K562 (cell line): ENCODE results near the gene TANC1. TPM values are rescaled to one million over a fixed set of nuclear protein-coding genes. Genes with fewer than 3 reads are reported as not detected.

Experiments
- ATAC-seq: fragments of 200-7000 bp; cut with Tn5 transposase; 3 replicates; pipeline ENCODE4 v1.9.1; 2020; ENCODE audit warnings: moderate library complexity
- BruUV-seq: library from RNA; stranded (reverse); fragments of 400-500 nt; replicated peaks from 2 replicates; lab custom pipeline; 2021; lab: Mats Ljungman, UMichigan
- CTCF ChIA-PET: fragments of 300-600 bp; formaldehyde crosslinking; extraction: SDS; loops from one replicate; lab custom pipeline; 2021; ENCODE audit warnings: low intra/inter-chr PET ratio; lab: Yijun Ruan, JAX
- POLR2A ChIA-PET: fragments of 300-600, 350-650 bp; sonication (Branson Sonifier 250); formaldehyde crosslinking; extraction: SDS; loops from one replicate; lab custom pipeline; 2021; ENCODE audit warnings: antibody characterized with exemption, inconsistent platforms; lab: Yijun Ruan, JAX
- DNase-seq, 4 experiments: peaks; one replicate each; pipeline versions ENCODE4 v3.0.0 to v3.0.0-alpha.2; 2011 to 2018; ENCODE audit warnings: low spot score in 3 of 4, mixed read lengths in 3 of 4; ENCODE audit errors: extremely low read depth in 1 of 4
- FAIRE-seq: peaks from 2 replicates; lab custom pipeline; 2011; peaks lifted over from hg19 to GRCh38; lab: Jason Lieb, UNC
- H2AFZ ChIP-seq: 2 replicates; pipeline ENCODE4 v1.6.0; 2011; ENCODE audit warnings: low read depth, low read length, control low read depth, inconsistent platforms
- H3K27ac ChIP-seq: fragments of 200-600 bp; 3 replicates; pipeline ENCODE4 v1.8.0; 2011; ENCODE audit warnings: low read depth, mild to moderate bottlenecking, control low read depth, inconsistent platforms, low read length, moderate library complexity, mixed read lengths; ENCODE audit errors: extremely low read depth
- H3K27me3 ChIP-seq, 2 experiments: fragments of 300-600 bp in 1 of 2; 2 replicates in 1 of 2; 3 replicates in 1 of 2; pipeline versions ENCODE4 v1.6.0 to v1.8.0; 2011; ENCODE audit warnings: inconsistent platforms in 2 of 2, low read length in 2 of 2, mild to moderate bottlenecking in 1 of 2, mixed read lengths in 1 of 2, moderate library complexity in 1 of 2; ENCODE audit not compliant: control insufficient read depth in 2 of 2, insufficient read depth in 2 of 2
- H3K36me3 ChIP-seq: fragments of 300-600 bp; 3 replicates; pipeline ENCODE4 v1.8.0; 2011; ENCODE audit warnings: mild to moderate bottlenecking, low read length, inconsistent platforms; ENCODE audit not compliant: control insufficient read depth, insufficient read depth
- H3K4me1 ChIP-seq, 2 experiments: fragments of 200-600 bp in 1 of 2; replicated peaks in 1 of 2; 2 replicates in 1 of 2; 3 replicates in 1 of 2; pipeline versions ENCODE4 v1.5.1 to v1.8.0; 2011; ENCODE audit warnings: inconsistent platforms in 2 of 2, low read length in 2 of 2, mild to moderate bottlenecking in 1 of 2, mixed read lengths in 1 of 2, moderate library complexity in 1 of 2; ENCODE audit not compliant: control insufficient read depth in 2 of 2, insufficient read depth in 2 of 2
- H3K4me2 ChIP-seq: 2 replicates; pipeline ENCODE4 v1.6.1; 2011; ENCODE audit warnings: low read length, control low read depth, inconsistent platforms, mixed read lengths; ENCODE audit not compliant: insufficient read depth
- H3K4me3 ChIP-seq: fragments of 200-600 bp; sonication (generic), shearing (Covaris generic); 2 replicates; pipeline ENCODE4 v1.5.1; 2016; ENCODE audit warnings: control low read depth, inconsistent platforms
- H3K79me2 ChIP-seq: fragments of 200-600 bp; 3 replicates; pipeline ENCODE4 v1.8.0; 2011; ENCODE audit warnings: low read length, inconsistent platforms; ENCODE audit not compliant: control insufficient read depth, insufficient read depth
- H3K9ac ChIP-seq, 2 experiments: 2 replicates each; pipeline versions ENCODE4 v1.6.0 to v1.6.1; 2011; ENCODE audit warnings: low read depth in 2 of 2, low read length in 2 of 2, control low read depth in 1 of 2, inconsistent platforms in 1 of 2, mild to moderate bottlenecking in 1 of 2, mixed read lengths in 1 of 2; ENCODE audit not compliant: insufficient read depth in 1 of 2
- H3K9me1 ChIP-seq: one replicate; pipeline ENCODE4 v1.6.0; 2011; ENCODE audit warnings: inconsistent platforms, mild to moderate bottlenecking, low read length, moderate library complexity; ENCODE audit not compliant: control insufficient read depth, insufficient read depth
- H3K9me3 ChIP-seq: replicated peaks from 2 replicates; pipeline ENCODE4 v1.5.1; 2011; ENCODE audit warnings: low read depth, low read length, inconsistent platforms; ENCODE audit not compliant: control insufficient read depth, insufficient read depth
- H4K20me1 ChIP-seq: replicated peaks from 2 replicates; pipeline ENCODE4 v1.6.1; 2011; ENCODE audit warnings: low read length, inconsistent platforms, mixed read lengths; ENCODE audit not compliant: control insufficient read depth, insufficient read depth
- BRF1 ChIP-seq: IDR thresholded peaks from 3 replicates; pipeline ENCODE4 v1.6.1; 2011; ENCODE audit warnings: borderline replicate concordance, mild to moderate bottlenecking; ENCODE audit not compliant: insufficient read length; ENCODE audit errors: extremely low read depth
- CHD1 ChIP-seq: fragments of 200-600 bp; sonication (generic); IDR thresholded peaks from one replicate; pipeline ENCODE4 v1.6.1; 2012; ENCODE audit warnings: mild to moderate bottlenecking, moderate library complexity, low read length, inconsistent platforms
- DLX4 ChIP-seq: fragments of 250-450 bp; sonication (Bioruptor Pico); IDR thresholded peaks from 2 replicates; pipeline ENCODE4 v1.6.1; 2021; ENCODE audit warnings: mild to moderate bottlenecking
- DPF2 ChIP-seq: fragments of 450-650 bp; IDR thresholded peaks from 2 replicates; pipeline ENCODE4 v1.6.1; 2016
- GABPA ChIP-seq: fragments of 200-800 bp; sonication (Bioruptor generic); conservative IDR thresholded peaks from 2 replicates; pipeline ENCODE4 v1.6.1; 2016; ENCODE audit warnings: low read depth, missing genetic modification characterization, missing compliant biosample characterization
- MTF1 ChIP-seq: fragments of 250-450 bp; sonication (Bioruptor Pico); IDR thresholded peaks from 2 replicates; pipeline ENCODE4 v1.9.0; 2021; ENCODE audit warnings: moderate library complexity, mild to moderate bottlenecking, inconsistent platforms, borderline replicate concordance
- NCOR1 ChIP-seq: fragments of 450-650 bp; IDR thresholded peaks from 2 replicates; pipeline ENCODE4 v1.6.1; 2016; ENCODE audit warnings: mild to moderate bottlenecking, moderate library complexity
- NFIC ChIP-seq: fragments of 450-650 bp; IDR thresholded peaks from 2 replicates; pipeline ENCODE4 v1.6.1; 2017; ENCODE audit warnings: mild to moderate bottlenecking, inconsistent platforms
- SREBF1 ChIP-seq: fragments of 150-350 bp; IDR thresholded peaks from 2 replicates; pipeline ENCODE4 v1.6.1; 2014; ENCODE audit warnings: antibody characterized with exemption, low read depth, low read length, borderline replicate concordance
- TGIF2 ChIP-seq: sonication (generic); formaldehyde crosslinking; IDR thresholded peaks from 2 replicates; pipeline ENCODE4 v1.8.1; 2022; ENCODE audit warnings: mild to moderate bottlenecking, missing genetic modification reagents, moderate library complexity
- ZNF316 ChIP-seq: fragments of 450-650 bp; IDR thresholded peaks from 2 replicates; pipeline ENCODE4 v1.6.1; 2016
- ZNF778 ChIP-seq: fragments of 450-650 bp; formaldehyde crosslinking; IDR thresholded peaks from 2 replicates; pipeline ENCODE4 v1.4.0; 2020; ENCODE audit warnings: mild to moderate bottlenecking, moderate library complexity
- WGBS: fragments of 100-300 bp; shearing (Covaris generic); methylation state at CpG from one replicate; pipeline ENCODE4 v1.1.6; 2016; ENCODE audit warnings: low coverage, mixed read lengths; ENCODE audit not compliant: insufficient coverage; ENCODE audit errors: missing lambda C conversion rate; 5-methylcytosine and 5-hydroxymethylcytosine counted together
- in situ Hi-C: fragments of 300-500 bp; cut with MboI; formaldehyde crosslinking; loops from 4 replicates; pipeline ENCODE4 v1.15.0; 2018; ENCODE audit warnings: inconsistent platforms, mixed read lengths
- intact Hi-C: fragments of 100-400 bp; cut with micrococcal nuclease; formaldehyde crosslinking; loops from 2 replicates; pipeline ENCODE4 v1.14.2; 2022
- polyA plus RNA-seq, 8 experiments: library from polyadenylated mRNA; depleted of rRNA in 4 of 8; stranded (reverse) in 5 of 8; unstranded in 3 of 8; fragments of >200 nt; fragmentation: Nextera tagmentation in 2 of 8; fragmentation: Illumina TruSeq in 1 of 8; extraction: Ambion mirVana in 2 of 8; extraction: Trizol in 1 of 8; gene quantifications; 2 replicates each; pipeline versions ENCODE4 v1.2.1 to v1.2.3, GENCODE V29; 2011 to 2014; ENCODE audit warnings: inconsistent platforms in 1 of 8, missing spikeins in 1 of 8
- total RNA-seq, 7 experiments: library from RNA; depleted of rRNA in 6 of 7; stranded (reverse); fragments of >200 nt in 6 of 7; fragmentation: Illumina TruSeq in 2 of 7; extraction: Trizol in 2 of 7; gene quantifications; 2 replicates each; pipeline versions ENCODE4 v1.2.1 to v1.2.3, GENCODE V29; 2011 to 2021; ENCODE audit warnings: low replicate concordance in 1 of 7

TANC1 gene
- total and polyA plus RNA-seq, 9 of the 15 experiments (the other 6 are each of a cell fraction or from before 2014, with no cell fraction given): under 0.01 to 0.20 (median 0.07) TPM; not detected in 1

GRCh38 chr2:159262226-159262625, 293.8 kb downstream of the TANC1 start:
- CTCF ChIA-PET: no interaction called here
- 61% methylated on average over 6 of the region's 6 CpGs for WGBS
- Histone ChIP-seq H3K27me3 (no peaks in the 10 kb centered on the region), H3K4me3 (no peak overlapping the region), H3K4me2 (no peak overlapping the region), H2AFZ (no peak overlapping the region), H3K9me1 (no peaks in the 10 kb centered on the region), H4K20me1 (no peaks in the 10 kb centered on the region), H3K36me3 (no peaks in the 10 kb centered on the region), H3K9ac (no peak overlapping the region), H3K4me1 (peaks cover 16% of the 10 kb centered on the region in 2 experiments), H3K9me3 (no peaks in the 10 kb centered on the region)
- POLR2A ChIA-PET: interaction anchor here (0.7 to 0.8 kb wide), 2 partner anchors 24 to 252 kb away, joined by 3 read pairs; partner anchors contain the start of gene WDSUB1
- ATAC-seq: no peak
- in situ Hi-C loops: no loop called here
- BruUV-seq: no TSS peak
- intact Hi-C loops: no loop called here
- no peak for FAIRE-seq
- no peak for TF ChIP-seq GABPA
- TF ChIP-seq DPF2: no peak
- no peak for TF ChIP-seq ZNF316
- no peak for TF ChIP-seq MTF1
- TF ChIP-seq SREBF1: no peak
- no peak for TF ChIP-seq NCOR1
- TF ChIP-seq NFIC: no peak
- no peak for TF ChIP-seq TGIF2 (CRISPR knock-in tag)
- no peak for TF ChIP-seq CHD1
- TF ChIP-seq BRF1: no peak
- TF ChIP-seq ZNF778 (CRISPR knock-in tag): no peak
- no peak for TF ChIP-seq DLX4 (CRISPR knock-in tag)
- TF ChIP-seq, all 486 proteins: peak for 0
- Histone ChIP-seq H3K79me2 (no peaks in the 10 kb centered on the region), H3K27ac (no peak overlapping the region)
- no peak for DNase-seq
